ENCODE measurements around the gene PSMD12. TPM values are rescaled to one million over a fixed set of nuclear protein-coding genes. Genes with fewer than 3 reads are reported as not detected.

PSMD12 gene
- total and polyA plus RNA-seq, 9 of the 15 experiments (the other 6 are each of a cell fraction or from before 2014, with no cell fraction given) = 36.6 to 150 (median 65.5) TPM

- no peak for TF ChIP-seq PBX2 (CRISPR knock-in tag; IDR thresholded peaks at IDR 0.05; ENCODE audit: low read depth)
- TF ChIP-seq PBX2 (tag; conservative IDR thresholded peaks at IDR 0.05; ENCODE audit: low read depth) = no peak
- TF ChIP-seq KLF1 (tag; IDR thresholded peaks at IDR 0.05) = peak; percentile 89
- TF ChIP-seq NFE2 (IDR thresholded peaks at IDR 0.05; ENCODE audit: low read depth) = peak; percentile 85
- TF ChIP-seq ZNF282 (CRISPR knock-in tag; IDR thresholded peaks at IDR 0.05) = 0 out of 2 replicates have a peak, but pooled peaks have one; percentile 40
- TF ChIP-seq NR0B1 (IDR thresholded peaks at IDR 0.05; ENCODE audit: partially characterized antibody) = no peak
- TF ChIP-seq RCOR1 (IDR thresholded peaks at IDR 0.05; ENCODE audit: borderline replicate concordance in 1 of 2, low read depth in 2 of 2, low read length in 2 of 2) = 0 out of 4 replicates have a peak, but pooled peaks of 1 of the 2 experiments have one; percentile 10
- TF ChIP-seq MIER1 (IDR thresholded peaks at IDR 0.05; ENCODE audit: low read depth) = no peak
- no peak for TF ChIP-seq MAFK (IDR thresholded peaks at IDR 0.05; ENCODE audit: low read length)
- TF ChIP-seq POLR2A (conservative IDR thresholded peaks at IDR 0.05) = peak; percentile 97
- TF ChIP-seq RREB1 (CRISPR knock-in tag; IDR thresholded peaks at IDR 0.05) = no peak
- peak; percentile 91 for TF ChIP-seq POLR2AphosphoS5 (IDR thresholded peaks at IDR 0.05; ENCODE audit: control insufficient read depth, insufficient read depth, low read depth, low read length)
- TF ChIP-seq KAT8 (IDR thresholded peaks at IDR 0.05; ENCODE audit: low read depth) = no peak
- no peak for TF ChIP-seq E2F5 (CRISPR knock-in tag; IDR thresholded peaks at IDR 0.05)
- TF ChIP-seq SMARCE1 (IDR thresholded peaks at IDR 0.05) = peak; percentile 17; the same call in 1 of the 2 replicates
- TF ChIP-seq DDX20 (tag; IDR thresholded peaks at IDR 0.05; ENCODE audit: low read depth) = no peak
- no peak for TF ChIP-seq ZNF133 (CRISPR knock-in tag; IDR thresholded peaks at IDR 0.05)
These were observed at the start of gene PSMD12 (continued) for GRCh38 chr17:67366193-67367157.

All from K562 (cell line).